Stomach (tissue), 4 donors: ENCODE measurements around the gene CCDC192.

Experiments used
- CTCF ChIP-seq, 7 experiments: fragments of 450-650 bp in 4 of 7; fragments of 200-600 bp in 3 of 7; sonication (generic) in 3 of 7; IDR thresholded peaks; one replicate each; pipeline ENCODE4 v1.5.1; 2016 to 2019; ENCODE audit warnings: antibody characterized with exemption in 7 of 7, control low read depth in 2 of 7, mild to moderate bottlenecking in 1 of 7
- EP300 ChIP-seq: sonication (generic); formaldehyde crosslinking; IDR thresholded peaks from one replicate; pipeline ENCODE4 v1.6.1; 2017; ENCODE audit warnings: antibody characterized with exemption
- POLR2AphosphoS5 ChIP-seq, 3 donors: sonication (generic); formaldehyde crosslinking; IDR thresholded peaks; one replicate each; pipeline ENCODE4 v1.6.1; 2016; ENCODE audit warnings: antibody characterized with exemption in 3 of 3

DNA sequence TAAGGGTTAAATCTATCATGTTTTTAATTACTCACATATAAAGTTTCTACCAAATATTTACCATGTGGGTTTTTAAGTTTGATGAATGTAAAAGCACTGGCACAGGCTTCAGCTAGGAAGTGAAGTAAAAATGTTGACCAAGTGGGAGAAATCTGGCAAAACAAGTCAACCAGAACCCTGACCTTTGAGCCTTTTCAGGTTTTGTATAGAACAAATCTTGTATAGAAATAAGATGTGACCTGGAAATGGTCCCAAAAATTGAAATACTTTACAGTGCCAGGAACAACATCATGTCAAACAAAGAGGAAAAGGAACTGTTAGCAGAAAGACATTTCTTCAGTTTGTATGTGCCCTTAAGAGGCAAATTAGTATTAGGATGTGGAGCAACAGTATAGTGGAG lies 137.6 kb downstream of the CCDC192 start:
- TF ChIP-seq CTCF (IDR thresholded peaks at IDR 0.05) (no peak), EP300 (no peak), POLR2AphosphoS5 (IDR thresholded peaks at IDR 0.05) (no peak)
